ENCODE measurements around the gene TECPR2. TPM values are rescaled to one million over a fixed set of nuclear protein-coding genes. Genes with fewer than 3 reads are reported as not detected.

Gene TECPR2
- total and polyA plus RNA-seq, 2 of the 13 experiments (the other 11 are each of a cell fraction or from before 2014, with no cell fraction given) = 3.5 to 5.7 TPM

DNA sequence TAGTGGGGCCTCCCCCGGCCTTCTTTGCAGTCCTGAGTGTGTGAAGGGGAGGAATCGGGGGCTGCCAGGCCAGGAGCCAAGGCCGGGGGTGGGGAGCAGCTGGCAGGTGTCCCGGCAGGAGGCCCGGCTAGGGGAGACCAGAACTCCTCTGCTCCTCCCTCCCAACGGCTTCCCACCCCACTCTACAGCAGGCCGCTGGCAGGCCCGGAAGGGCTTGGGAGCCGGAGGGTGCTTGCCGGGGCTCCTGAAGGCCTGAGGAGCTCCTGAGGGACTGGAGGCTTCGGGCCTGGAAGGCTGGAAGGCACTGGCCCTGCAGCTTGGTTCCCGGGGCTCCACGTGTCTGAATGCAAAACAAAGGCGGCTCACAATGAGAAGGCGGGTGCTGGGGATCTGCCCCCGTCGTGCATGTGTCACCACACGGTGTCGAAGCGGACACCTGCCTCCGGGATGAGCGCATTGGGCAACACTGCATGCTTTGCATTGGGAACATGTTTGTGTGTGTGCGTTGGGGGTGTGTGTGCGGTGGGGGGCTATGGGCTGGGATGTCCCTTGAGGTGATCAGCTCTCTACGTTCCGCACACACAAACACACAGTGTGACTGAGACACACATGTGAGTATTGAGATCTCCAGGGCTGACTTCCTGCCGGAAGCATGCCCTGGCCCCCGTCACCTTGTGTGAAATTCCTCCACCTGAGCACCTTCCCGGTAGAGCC, 177.7 kb downstream of the TECPR2 start (continued):
- TF ChIP-seq, protein P1, sequence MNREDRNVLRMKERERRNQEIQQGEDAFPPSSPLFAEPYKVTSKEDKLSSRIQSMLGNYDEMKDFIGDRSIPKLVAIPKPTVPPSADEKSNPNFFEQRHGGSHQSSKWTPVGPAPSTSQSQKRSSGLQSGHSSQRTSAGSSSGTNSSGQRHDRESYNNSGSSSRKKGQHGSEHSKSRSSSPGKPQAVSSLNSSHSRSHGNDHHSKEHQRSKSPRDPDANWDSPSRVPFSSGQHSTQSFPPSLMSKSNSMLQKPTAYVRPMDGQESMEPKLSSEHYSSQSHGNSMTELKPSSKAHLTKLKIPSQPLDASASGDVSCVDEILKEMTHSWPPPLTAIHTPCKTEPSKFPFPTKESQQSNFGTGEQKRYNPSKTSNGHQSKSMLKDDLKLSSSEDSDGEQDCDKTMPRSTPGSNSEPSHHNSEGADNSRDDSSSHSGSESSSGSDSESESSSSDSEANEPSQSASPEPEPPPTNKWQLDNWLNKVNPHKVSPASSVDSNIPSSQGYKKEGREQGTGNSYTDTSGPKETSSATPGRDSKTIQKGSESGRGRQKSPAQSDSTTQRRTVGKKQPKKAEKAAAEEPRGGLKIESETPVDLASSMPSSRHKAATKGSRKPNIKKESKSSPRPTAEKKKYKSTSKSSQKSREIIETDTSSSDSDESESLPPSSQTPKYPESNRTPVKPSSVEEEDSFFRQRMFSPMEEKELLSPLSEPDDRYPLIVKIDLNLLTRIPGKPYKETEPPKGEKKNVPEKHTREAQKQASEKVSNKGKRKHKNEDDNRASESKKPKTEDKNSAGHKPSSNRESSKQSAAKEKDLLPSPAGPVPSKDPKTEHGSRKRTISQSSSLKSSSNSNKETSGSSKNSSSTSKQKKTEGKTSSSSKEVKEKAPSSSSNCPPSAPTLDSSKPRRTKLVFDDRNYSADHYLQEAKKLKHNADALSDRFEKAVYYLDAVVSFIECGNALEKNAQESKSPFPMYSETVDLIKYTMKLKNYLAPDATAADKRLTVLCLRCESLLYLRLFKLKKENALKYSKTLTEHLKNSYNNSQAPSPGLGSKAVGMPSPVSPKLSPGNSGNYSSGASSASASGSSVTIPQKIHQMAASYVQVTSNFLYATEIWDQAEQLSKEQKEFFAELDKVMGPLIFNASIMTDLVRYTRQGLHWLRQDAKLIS (CRISPR knock-in tag; IDR thresholded peaks at IDR 0.05) = no peak
- TF ChIP-seq, protein P2, sequence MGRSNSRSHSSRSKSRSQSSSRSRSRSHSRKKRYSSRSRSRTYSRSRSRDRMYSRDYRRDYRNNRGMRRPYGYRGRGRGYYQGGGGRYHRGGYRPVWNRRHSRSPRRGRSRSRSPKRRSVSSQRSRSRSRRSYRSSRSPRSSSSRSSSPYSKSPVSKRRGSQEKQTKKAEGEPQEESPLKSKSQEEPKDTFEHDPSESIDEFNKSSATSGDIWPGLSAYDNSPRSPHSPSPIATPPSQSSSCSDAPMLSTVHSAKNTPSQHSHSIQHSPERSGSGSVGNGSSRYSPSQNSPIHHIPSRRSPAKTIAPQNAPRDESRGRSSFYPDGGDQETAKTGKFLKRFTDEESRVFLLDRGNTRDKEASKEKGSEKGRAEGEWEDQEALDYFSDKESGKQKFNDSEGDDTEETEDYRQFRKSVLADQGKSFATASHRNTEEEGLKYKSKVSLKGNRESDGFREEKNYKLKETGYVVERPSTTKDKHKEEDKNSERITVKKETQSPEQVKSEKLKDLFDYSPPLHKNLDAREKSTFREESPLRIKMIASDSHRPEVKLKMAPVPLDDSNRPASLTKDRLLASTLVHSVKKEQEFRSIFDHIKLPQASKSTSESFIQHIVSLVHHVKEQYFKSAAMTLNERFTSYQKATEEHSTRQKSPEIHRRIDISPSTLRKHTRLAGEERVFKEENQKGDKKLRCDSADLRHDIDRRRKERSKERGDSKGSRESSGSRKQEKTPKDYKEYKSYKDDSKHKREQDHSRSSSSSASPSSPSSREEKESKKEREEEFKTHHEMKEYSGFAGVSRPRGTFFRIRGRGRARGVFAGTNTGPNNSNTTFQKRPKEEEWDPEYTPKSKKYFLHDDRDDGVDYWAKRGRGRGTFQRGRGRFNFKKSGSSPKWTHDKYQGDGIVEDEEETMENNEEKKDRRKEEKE (IDR thresholded peaks at IDR 0.05) = no peak
- TF ChIP-seq AGO1 (IDR thresholded peaks at IDR 0.05; ENCODE audit: low read depth, low read length, poor library complexity, severe bottlenecking) = peak; percentile 11
- no peak for TF ChIP-seq ONECUT2 (CRISPR knock-in tag; IDR thresholded peaks at IDR 0.05)
- TF ChIP-seq IRX3 (CRISPR knock-in tag; IDR thresholded peaks at IDR 0.05; ENCODE audit: borderline replicate concordance, low read depth) = 0 out of 2 replicates have a peak, but pooled peaks have one; percentile 39
- TF ChIP-seq U2AF1 (optimal IDR thresholded peaks at IDR 0.05; ENCODE audit: low read depth, low read length) = no peak
- no peak for TF ChIP-seq RFX5 (IDR thresholded peaks at IDR 0.05; ENCODE audit: low read depth, low read length)
- no peak for TF ChIP-seq TOE1 (CRISPR knock-in tag; IDR thresholded peaks at IDR 0.05)
- no peak for TF ChIP-seq HOXA5 (CRISPR knock-in tag; IDR thresholded peaks at IDR 0.05)
- TF ChIP-seq KLF13 (CRISPR knock-in tag; IDR thresholded peaks at IDR 0.05) = no peak
- no peak for TF ChIP-seq ZFP82 (CRISPR knock-in tag; IDR thresholded peaks at IDR 0.05; ENCODE audit: borderline replicate concordance)
- no peak for TF ChIP-seq FOXK2 (IDR thresholded peaks at IDR 0.05)
- TF ChIP-seq, protein P3, sequence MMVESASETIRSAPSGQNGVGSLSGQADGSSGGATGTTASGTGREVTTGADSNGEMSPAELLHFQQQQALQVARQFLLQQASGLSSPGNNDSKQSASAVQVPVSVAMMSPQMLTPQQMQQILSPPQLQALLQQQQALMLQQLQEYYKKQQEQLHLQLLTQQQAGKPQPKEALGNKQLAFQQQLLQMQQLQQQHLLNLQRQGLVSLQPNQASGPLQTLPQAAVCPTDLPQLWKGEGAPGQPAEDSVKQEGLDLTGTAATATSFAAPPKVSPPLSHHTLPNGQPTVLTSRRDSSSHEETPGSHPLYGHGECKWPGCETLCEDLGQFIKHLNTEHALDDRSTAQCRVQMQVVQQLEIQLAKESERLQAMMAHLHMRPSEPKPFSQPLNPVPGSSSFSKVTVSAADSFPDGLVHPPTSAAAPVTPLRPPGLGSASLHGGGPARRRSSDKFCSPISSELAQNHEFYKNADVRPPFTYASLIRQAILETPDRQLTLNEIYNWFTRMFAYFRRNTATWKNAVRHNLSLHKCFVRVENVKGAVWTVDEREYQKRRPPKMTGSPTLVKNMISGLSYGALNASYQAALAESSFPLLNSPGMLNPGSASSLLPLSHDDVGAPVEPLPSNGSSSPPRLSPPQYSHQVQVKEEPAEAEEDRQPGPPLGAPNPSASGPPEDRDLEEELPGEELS (CRISPR knock-in tag; IDR thresholded peaks at IDR 0.05) = no peak
- no peak for TF ChIP-seq PAF1 (CRISPR knock-in tag; IDR thresholded peaks at IDR 0.05)
- no peak for TF ChIP-seq ZNF615 (CRISPR knock-in tag; IDR thresholded peaks at IDR 0.05; ENCODE audit: borderline replicate concordance)
- TF ChIP-seq ZNF337 (CRISPR knock-in tag; IDR thresholded peaks at IDR 0.05; ENCODE audit: borderline replicate concordance, low read depth) = no peak
- no peak for TF ChIP-seq ATF7 (IDR thresholded peaks at IDR 0.05)
- TF ChIP-seq ATF7 (CRISPR knock-in tag; IDR thresholded peaks at IDR 0.05) = no peak
- peak; percentile 41; the same call in 1 of the 2 replicates for TF ChIP-seq ZNF577 (CRISPR knock-in tag; IDR thresholded peaks at IDR 0.05; ENCODE audit: borderline replicate concordance, low read depth)
- TF ChIP-seq YY1 (IDR thresholded peaks at IDR 0.05; ENCODE audit: insufficient read depth, insufficient replicate concordance, low read depth, low read length) = peak; percentile 9
